ENCODE measurements around the gene WBP4.

DNA sequence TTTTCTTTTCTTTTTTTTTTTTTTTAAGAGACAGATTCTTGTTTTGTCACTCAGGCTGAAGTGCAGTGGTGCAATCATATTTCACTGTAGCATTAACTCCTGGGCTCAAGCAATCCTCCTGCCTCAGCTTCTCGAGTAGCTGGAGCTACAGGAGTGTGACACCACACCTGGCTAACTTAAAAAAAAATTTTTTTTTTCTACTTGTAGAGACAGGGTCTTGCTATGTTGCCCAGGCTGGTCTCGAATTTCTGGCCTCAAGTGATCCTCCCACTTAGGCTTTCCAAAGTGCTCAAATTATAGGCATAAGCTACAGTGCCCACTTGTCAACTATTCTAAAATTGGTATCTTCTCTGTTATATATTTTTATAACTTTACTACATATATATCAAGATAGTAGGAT is 48.8 kb upstream of the WBP4 start:
- no peak for TF ChIP-seq SIN3A (IDR thresholded peaks at IDR 0.05; ENCODE audit: borderline replicate concordance, low read depth, low read length)
- no peak for TF ChIP-seq FOSL2 (IDR thresholded peaks at IDR 0.05; ENCODE audit: borderline replicate concordance, low read depth)
- TF ChIP-seq, protein P1, sequence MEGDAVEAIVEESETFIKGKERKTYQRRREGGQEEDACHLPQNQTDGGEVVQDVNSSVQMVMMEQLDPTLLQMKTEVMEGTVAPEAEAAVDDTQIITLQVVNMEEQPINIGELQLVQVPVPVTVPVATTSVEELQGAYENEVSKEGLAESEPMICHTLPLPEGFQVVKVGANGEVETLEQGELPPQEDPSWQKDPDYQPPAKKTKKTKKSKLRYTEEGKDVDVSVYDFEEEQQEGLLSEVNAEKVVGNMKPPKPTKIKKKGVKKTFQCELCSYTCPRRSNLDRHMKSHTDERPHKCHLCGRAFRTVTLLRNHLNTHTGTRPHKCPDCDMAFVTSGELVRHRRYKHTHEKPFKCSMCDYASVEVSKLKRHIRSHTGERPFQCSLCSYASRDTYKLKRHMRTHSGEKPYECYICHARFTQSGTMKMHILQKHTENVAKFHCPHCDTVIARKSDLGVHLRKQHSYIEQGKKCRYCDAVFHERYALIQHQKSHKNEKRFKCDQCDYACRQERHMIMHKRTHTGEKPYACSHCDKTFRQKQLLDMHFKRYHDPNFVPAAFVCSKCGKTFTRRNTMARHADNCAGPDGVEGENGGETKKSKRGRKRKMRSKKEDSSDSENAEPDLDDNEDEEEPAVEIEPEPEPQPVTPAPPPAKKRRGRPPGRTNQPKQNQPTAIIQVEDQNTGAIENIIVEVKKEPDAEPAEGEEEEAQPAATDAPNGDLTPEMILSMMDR (IDR thresholded peaks at IDR 0.05) = no peak
- no peak for TF ChIP-seq EP300 (IDR thresholded peaks at IDR 0.05; ENCODE audit: borderline replicate concordance in 1 of 2, low read depth in 1 of 2, low read length in 1 of 2)
- no peak for TF ChIP-seq EZH2phosphoT487 (IDR thresholded peaks at IDR 0.05; ENCODE audit: borderline replicate concordance, low read depth)
